Measurements from ENCODE around the gene SIMC1.

Gene SIMC1

DNA sequence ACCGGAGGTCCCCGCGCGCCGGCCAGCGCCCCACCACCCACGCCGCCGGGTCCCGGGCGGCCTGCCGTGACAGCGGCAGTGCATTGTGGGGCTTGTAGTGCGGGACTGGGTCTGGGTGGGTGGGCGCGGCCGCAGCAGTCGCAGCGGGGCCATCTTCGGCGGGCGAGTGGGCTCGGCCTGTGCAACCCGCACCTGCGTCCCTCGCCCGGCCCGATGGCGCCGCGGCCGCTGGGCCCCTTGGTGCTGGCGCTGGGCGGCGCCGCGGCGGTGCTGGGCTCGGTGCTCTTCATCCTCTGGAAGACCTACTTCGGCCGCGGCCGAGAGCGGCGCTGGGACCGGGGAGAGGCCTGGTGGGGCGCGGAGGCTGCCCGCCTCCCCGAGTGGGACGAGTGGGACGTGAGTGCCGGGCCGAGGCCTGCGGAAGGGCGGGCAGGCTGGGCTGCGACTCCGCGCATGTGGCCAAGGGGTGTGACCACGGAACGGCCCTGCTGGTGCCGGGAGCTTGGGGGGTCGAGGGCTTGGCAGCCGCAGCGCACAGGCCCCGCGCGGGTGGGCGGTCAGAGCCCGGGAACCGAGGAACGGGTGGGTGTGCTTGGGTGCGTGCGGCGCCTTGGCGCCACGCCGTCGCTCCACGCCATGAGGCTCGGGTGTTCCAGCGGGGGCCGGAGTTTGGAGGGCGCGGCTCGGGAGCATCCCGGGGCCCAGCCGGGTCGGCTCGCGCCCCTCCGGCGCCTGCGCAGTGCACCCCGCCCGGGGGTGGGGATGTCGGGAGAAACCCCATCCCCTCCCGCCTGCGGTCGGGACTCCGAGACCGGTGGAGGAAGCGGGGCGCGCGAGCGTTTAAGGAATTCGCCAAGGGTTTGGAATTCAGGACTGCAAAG is 127.4 kb downstream of the SIMC1 start, which contains the start of gene ARL10:
Gene ARL10 (plus strand): TSS at position 137 of the 881 bp plus-strand sequence. CDS start 77 bp downstream, at position 214.
- DNase-seq, result no peak

DNA sequence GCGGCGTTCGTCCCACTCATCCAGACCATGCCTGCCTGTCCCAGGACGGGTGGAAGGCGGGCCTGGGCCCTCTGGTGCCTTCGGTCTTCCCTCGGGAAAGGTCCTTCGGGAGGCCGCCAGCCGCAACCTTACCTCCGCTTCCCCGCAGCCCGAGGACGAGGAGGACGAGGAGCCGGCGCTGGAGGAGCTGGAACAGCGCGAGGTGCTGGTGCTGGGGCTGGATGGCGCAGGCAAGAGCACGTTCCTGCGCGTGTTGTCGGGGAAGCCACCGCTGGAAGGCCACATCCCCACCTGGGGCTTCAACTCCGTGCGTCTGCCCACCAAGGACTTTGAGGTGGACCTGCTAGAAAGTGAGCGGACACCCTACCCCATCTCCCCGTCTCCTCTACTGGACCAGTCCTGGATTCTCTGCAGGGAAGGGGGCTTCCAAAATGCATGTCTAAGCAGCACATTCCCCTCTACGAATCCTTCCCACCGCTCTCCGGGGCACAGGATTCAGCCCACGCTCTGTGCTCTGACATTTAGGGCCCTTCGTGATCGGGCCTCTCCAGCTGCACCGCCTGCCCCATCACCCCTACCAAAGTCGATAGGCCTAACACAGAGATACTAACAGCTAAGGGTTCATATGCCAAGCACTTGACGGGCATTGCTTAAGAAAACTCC is 128.1 kb downstream of the SIMC1 start:
- DNase-seq, result no peak

DNA sequence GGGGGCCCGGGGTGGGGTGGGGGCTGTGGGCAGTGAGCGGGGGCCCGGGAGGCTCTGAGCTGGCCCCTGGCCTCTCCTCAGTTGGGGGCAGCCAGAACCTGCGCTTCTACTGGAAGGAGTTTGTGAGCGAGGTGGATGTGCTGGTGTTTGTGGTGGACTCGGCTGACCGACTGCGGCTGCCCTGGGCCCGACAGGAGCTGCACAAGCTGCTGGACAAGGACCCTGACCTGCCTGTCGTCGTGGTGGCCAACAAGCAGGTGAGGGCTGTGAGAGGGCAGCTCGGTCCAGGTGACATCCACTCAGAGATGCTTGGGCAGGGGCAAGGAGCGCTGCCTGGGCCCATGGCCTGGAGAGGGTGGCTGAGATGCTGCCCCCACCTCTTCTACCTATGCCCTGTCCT is 130.5 kb downstream of the SIMC1 start:
- no peak for DNase-seq

DNA sequence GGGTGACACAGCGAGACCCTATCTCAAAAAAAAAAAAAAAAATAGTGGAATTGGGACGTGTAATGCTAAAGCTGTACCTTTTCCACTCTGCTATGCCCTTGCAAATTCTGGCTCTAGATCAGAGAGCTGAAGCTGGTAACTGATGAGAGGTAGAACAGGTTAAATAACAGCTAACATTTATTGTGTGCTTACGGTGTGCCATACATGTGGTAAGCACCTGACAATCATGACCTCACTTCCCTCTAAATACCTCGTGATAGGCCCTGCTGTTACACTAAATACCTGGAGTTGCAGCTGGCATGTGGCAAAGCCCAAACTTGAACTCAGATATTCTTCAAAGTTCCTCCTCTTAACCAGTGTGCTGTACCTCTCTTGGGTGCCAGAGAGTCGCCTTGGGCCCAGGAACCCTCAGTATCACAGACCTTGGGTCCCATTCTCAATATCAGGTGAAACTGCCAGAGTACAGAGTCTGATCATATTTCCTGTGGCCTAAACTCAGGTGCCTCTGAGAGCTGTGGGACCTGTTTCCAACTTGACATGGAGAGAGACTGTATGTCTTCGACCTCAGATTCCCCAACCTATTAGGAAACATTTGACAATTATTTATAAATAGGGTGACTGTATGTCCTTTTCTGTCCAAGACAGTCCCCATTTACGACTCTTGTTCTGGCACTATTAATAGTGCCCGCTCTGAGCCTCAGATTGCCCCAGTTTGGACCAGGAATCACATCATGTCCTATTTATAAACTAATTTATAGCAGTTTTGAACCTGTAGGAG is 131.9 kb downstream of the SIMC1 start:
- DNase-seq, result no peak

DNA sequence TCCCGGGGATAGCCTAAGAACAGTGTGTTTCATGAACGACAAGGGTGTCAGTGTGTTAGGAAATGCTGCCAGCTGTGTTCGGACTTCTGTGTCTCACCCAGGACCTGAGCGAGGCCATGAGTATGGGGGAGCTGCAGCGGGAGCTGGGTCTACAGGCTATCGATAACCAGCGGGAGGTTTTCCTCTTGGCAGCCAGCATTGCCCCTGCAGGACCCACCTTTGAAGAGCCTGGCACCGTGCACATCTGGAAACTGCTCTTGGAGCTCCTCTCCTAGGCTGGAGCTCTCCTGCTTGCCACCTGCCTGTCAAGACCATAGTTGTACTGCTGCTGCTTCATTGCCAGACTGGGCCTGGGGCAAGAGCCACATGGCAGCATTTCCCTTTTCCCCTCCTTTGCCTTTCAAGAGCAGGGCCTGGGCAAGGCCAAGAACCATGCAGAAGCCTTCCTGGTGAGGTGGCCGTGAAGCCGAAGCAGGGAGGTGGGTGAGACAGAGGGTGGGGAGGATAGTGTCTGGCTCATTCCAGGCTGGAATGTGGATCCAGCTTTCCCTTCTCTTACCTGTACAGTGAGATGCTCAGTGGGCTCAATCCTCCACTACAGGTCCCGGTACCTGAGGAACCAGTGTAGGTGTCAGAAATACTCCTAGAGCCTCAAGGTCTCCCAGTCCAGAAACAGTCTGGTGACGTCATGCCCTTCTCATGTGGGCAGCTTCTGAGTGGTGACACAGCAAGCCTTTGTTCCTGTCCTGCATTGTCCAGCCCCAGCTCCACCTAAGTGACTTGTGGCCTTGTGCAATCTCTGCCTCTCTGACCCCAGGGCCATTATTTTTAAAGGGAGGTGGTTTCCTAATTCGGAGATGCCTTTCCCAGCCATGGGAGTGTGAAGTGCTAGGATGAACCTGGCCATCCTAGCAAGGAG is 133.7 kb downstream of the SIMC1 start:
- DNase-seq, result no peak

DNA sequence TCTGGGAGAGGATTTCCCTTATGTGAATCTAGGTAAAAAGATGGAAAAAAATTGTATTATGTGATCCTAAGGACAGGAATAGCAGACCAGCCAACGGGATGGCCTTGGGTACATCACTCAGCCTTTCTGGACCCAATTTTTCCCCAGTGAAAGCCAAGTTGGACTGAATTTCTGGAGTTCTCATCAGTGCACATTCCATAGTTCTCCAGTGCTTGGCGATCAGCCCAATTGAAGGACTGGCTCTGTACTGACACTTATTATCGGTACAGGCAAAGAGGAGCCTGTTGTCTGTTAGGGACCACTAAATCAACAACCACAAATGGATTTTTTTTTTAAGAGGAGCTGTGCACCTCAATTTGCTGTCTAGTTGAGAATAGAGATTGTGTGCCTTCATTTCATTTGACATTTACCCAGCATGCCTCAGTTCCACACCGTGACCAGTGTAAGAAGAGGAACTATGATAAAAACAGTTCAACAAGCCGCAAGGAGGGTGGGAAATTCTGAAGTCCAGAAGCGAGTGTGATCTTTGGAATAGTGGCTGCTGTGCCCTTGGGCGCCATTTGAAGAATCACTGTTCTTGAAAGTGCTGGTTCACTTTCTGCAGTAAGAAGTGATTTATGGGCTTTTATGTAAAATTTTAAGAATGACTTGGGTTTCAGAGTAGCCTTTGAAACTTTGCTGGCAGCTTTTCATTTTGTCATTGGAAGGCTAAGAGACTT is 135.0 kb downstream of the SIMC1 start:
- no peak for DNase-seq

DNA sequence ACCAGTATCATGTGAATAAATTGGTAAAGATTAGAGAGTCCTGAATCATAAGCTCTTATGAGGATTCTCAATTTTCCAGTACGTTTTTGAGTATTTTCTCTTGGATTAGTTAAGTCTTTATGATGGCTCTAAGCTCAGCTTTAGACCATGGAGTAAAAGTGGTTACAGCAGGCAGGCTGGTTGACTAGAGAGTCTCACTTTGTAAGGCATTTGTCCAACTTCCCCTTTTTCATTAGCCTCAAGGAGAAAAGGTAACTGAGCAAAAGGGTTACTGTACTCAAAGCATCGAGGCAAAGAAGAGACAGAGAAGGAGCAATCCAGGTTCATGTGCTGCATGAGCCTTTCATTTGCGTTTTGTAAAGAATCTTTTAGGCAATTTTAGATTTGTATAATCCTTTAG is 141.7 kb downstream of the SIMC1 start:
- DNase-seq, result no peak

DNA sequence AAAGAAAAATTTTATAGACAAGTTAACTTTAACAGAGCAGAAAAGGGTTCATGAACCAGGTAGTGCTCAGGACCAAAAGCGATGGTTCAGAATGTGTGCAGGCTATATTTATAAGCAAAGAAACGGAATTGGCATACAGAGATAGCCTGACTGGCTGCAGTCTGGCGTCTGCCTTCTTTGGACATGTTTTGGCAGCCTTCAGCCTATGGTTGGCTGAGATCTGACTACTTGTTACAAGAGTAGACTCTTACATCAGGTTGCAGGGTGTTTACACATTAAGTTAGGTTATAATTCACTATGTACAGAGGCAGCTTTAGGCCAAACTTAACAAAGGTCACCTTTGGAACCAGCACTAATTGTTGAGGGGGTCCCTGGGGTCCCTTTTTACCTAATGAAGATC is 143.2 kb downstream of the SIMC1 start:
- DNase-seq, result no peak

DNA sequence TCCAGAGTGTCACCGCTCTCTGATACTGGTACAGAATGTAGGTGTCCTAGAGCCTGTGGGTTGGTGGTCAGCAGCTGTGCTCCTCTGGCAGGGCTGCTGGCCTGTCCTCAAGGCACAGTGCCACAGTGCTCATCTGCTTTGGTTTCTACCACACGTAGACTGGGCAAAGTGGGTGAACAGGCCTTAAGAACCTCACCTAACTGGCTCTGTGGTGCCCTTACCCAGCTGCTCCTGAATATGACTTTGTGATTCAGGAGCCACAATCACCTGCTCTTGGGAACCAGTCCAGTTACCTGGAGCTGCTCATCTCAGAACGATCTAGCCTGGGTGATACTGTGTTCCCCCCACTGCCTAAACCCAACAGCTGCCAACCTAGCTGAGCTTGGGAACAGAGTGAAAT is 143.8 kb downstream of the SIMC1 start:
- DNase-seq, result no peak

DNA sequence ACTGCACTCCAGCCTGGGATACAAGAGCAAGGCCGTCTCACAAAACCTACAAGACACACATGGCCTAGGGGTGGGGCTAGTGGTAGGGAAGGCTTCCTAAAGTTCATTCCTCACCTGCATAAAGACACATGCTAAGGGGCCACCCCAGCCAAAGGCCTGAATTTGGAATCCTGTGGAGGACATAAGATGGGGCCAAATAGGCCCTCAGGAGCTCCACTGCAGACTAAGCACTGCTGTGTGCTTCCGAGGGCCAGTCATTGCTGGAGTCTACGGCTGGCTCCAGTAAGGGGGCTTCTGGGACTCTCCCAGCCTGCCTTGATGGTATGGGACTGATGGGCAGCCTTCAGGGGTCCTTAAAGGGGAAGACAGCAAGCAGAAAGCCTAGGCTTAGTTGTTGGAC is 144.5 kb downstream of the SIMC1 start:
- no peak for DNase-seq

DNA sequence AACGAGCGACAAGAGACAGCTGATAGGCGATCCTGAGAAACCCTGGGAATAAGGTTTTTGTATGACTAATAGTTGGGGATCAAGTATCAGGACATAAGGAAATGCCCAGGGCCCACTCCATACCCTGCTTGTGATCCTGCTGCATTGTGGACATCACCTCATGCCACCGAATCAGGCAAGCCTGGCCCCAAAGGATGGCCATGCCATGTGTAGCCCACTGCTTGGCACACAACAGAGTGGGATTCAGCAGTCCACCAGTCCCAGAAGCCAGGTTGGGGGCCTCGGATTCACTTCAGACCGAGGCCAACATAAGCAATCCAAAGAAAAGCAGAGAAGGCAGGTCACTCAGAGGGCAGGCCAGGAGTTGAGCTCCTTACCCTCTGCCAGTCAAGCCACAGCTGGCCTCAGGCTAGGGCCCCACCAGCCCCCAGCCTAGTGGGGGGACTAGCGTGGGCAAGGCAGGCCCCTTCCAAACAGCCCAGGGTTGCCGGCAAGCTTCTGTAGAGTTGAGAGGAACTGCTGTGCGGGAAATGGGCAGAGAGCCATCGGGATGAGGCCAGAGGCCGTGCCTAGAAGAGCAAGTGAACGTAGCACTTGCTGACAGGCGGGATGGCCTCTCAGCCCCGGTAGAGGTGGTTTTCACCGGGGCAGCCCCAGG is 145.2 kb downstream of the SIMC1 start:
- DNase-seq, result no peak

DNA sequence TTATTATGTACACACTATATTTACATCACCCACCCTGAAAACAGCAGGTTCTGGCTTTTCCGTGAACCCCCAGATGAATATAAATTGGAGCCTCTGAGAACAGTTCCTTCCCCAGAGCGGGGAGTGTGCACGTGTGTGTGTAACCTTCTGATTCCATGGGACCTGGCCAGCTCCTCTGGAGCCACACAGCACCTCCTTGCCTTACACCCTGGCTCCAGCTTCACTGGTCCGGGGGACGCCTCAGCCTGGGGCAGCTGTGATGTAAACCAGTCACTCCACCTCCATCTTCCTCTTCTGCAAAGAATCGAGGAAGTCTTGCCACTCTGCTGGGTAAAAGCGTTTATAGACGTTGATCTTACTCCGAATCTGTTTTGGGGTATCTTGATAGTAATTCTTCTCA is 145.7 kb downstream of the SIMC1 start:
- no peak for DNase-seq

DNA sequence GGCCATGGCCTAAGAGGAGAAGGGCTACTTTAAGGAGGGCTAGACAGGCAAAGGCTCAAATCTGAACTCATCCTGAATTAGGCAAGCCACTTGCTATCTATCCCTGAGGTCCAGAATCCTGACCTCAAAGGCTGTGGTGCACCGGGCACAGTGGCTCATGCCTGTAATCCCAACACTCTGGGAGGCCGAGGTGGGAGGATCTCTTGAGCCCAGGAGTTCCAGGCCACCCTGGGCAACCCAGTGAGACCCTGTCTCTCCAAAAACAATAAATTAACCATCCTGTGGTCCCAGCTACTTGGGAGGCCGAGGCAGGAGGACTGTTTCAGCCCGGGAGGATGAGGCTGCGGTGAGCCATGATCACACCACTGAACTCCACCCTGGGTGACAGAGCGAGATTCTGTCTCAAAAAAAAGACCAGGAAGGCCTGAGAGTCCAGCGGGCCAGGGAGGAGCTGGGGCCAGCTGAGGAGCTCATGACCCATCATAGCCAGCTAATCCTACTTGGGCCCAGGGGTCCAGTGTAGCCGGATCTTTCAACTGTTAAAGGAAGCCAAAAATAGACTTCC is 146.2 kb downstream of the SIMC1 start:
- DNase-seq, result no peak

DNA sequence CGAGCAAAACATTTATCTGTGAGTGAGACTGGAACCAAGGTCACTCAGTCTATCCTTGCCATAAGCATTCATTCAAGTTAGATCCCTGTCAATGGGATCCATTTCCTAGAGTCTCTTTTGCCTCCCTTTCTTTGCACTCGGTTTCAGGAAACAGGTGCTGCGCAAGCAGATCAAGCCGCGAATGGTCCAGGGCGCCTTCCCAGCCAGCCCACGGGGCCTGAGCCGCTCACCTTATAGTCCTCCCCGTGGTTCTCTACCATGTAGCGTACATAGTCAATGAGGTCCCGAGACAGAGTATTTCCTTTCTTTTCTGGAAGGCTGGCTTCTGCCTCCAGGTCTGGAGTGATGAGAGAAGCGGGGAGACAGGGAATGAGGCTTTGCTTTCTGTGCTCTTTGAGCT is 146.8 kb downstream of the SIMC1 start:
- no peak for DNase-seq

DNA sequence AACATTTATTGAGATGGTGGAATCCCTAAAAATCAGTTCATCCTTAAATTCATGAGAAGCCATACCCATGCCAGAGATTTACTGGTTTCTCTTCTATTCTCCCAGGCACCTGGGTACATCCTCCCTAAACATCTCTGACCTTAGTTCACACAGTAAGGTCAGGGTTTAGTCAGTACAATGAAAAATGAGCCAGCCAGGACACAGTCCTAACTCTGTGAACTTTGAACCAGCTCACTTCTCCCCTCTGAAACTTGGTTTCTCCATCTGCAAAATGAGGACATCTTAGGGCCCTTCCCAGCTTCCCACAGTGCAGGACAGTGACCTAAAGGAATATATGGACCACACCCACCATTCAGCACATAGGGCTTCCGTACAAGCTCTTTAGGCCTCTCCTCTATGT is 148.3 kb downstream of the SIMC1 start:
- no peak for DNase-seq

DNA sequence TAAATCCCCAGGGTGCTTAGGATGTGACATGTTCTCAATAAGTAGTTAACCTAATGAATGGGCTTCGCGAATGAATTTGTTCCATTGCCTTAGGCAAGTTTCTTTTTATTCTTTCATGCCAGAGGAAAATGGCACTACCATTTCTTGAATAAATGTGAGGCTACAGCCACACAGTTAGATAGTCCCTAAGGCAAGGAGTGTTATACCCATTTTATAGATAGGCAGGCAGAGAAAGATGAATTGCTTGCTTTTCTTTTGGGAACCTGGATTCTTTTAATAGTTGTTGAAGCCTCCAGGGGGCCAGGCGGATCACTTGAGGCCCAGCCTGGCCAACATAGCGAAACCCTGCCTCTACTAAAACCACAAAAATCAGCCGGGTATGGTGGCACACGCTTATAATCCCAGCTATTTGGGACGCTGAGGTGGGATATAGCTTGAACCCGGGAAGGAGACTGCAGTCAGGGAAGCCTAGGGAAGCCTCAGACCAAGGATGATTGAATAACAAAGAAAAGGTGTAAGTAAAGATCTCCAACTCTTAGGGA is 149.2 kb downstream of the SIMC1 start:
- no peak for DNase-seq

DNA sequence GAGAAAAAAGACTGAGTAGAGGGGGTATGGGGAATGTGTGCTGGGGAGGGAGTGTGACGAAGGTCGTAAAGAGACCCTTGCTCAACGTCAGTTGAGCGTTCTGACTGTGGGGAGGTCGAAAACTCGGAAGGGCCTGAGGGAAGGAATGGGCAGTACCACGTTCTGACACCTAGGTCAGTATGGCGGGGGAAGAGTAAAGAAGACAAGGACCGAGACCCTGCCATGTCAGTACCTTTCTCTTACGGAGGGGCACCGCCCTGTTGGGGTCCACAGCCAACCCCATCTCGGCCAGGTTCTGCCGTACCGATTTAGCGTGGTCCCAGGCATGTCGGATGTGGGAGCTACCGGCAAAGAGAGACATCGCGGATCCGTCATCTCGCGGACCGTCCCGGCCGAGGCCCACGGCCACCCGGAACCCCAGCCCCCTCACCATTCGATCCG is 149.8 kb downstream of the SIMC1 start:
- no peak for DNase-seq

DNA sequence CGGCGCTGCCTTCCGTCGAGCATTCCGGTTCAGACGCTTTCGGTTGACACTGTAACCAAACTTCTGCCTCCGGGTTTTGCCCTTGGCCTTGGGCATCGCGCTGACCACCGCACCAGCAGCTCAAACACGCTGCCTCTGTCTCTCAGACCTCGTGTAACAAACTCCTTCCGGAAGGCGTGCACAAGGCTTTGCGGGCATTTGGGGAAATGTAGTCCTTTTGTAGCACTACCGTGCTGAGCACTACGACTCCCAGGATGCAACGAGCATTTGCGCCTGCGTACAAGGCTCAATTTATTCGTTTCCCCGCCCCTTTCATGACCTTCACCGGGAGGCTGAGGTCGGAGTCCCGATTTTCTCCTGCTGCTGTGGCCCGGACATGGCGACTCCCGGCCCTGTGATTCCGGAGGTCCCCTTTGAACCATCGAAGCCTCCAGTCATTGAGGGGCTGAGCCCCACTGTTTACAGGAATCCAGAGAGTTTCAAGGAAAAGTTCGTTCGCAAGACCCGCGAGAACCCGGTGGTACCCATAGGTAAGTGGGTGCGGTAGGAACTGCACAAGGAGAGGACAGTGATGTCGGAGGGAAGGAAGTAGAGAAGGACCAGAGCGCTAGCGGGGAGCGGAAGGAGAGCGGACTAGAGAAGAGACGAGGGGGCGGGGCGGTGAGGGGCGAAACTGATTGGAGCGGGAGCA is 150.4 kb downstream of the SIMC1 start, which contains the start of the genes HIGD2A and NOP16:
Gene HIGD2A (plus strand): TSS at position 308 of the 691 bp plus-strand sequence. CDS start 69 bp downstream, at position 377.
Gene NOP16 (minus strand): TSS at position 155 of the 691 bp plus-strand sequence. CDS start 59 bp downstream, at position 96.
- DNase-seq, result peak; percentile 93

All from NCI-H187 treated with DMSO at 0.1 percent for 48 hours (cell line).